Measurements from ENCODE around the gene RDX.
A peak's percentile ranks its signal among the peaks of the same experiment; 100 is the strongest.
"Not testable (repeated sequence)": the region's sequence is repeated elsewhere in the genome, so short reads cannot be mapped to it uniquely, and the experiment has no call there.

RDX gene

DNA sequence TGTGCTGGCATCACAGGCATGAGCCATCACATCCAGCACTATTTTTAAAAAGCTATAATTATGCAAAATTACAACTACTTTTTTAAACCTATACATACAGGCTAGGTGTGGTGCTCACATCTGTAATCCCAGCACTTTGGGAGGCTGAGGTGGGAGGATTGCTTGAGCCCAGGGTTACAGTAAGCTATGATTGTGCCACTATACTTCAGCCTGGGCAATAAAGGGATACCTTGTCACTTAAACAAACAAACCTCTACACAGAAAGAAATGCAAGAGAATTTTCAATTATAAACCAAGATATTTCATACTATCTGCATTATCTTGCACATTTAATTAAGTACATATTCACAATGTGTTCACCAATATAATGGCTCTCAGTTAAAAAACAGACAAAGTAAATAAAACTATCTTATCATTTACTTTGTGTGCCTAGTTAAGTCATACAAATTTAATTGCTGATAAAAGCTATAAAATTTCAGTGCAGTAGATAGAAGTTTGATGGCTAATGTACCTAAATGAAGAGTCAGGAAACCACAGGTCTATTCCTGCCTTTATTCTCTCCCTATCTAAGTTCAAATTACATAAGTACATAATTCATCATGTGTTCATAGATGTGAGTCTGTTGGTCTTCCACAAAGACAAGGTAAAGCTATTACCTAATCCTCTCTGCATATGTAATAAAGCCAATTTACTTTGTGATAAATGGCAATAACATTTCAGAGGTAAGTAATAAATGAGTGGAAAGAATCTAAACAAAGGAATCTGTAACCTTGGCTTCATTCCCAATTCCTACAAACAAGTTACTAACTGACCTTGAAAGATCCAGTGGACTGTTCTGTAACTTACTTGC is 9.0 kb upstream of the RDX start:
- DNase-seq (ENCODE audit: low read depth) = no peak

DNA sequence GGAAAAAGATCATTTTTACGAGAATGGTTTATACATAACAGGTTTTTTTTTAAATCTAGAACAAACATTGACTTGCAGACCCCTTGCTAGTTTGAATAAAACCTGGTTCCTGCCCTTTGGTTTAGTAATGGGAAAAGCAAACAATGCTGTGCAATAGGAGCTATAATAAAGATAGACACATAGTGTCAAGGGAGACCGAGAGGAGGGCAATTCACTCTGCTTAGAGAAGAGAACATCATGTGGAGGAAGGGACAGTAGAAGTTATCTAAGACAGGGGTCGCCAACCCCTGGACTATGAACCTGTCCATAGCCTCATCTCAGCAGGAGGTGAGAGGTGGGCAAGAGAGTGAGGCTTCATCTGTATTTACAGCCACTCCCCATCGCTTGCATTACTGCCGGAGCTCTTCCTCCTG is 7.0 kb upstream of the RDX start:
- no peak for DNase-seq (ENCODE audit: low read depth)

DNA sequence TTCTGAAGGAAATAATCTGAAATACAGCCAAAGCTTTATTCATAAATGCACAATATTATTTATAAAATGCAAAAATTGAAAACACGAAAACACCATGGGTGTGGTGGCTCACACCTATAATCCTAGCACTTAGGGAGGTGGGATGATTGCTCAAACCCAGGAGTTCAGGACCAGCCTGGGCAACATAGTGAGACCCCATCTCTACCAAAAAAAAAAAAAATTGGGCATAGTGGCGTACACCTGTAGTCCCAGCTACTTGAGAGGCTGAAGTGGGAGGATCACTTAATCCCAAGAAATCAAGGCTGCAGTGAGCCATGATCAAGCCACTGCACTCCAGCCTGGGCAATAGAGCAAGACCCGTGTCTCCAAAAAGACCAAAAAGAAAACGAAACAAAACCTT is 5.2 kb upstream of the RDX start:
- DNase-seq (ENCODE audit: low read depth) = no peak

DNA sequence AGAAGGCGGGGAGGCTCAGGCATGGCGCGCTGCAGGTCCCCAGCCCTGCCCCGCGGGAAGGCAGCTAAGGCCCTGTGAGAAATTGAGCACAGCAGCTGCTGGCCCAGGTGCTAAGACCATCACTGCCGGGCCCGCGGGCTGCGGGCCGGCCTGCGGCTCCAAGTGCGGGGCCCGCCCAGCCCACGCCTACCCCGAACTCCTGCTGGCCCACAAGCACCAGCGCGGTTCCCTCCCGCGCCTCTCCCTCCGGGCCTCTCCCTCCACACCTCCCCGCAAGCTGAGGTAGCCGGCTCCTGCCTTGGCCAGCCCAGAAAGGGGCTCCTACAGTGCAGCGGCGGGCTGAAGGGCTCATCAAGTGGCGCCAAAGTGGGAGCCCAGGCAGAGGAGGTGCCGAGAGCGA is 4.6 kb upstream of the RDX start:
- DNase-seq (ENCODE audit: low read depth) = no peak

DNA sequence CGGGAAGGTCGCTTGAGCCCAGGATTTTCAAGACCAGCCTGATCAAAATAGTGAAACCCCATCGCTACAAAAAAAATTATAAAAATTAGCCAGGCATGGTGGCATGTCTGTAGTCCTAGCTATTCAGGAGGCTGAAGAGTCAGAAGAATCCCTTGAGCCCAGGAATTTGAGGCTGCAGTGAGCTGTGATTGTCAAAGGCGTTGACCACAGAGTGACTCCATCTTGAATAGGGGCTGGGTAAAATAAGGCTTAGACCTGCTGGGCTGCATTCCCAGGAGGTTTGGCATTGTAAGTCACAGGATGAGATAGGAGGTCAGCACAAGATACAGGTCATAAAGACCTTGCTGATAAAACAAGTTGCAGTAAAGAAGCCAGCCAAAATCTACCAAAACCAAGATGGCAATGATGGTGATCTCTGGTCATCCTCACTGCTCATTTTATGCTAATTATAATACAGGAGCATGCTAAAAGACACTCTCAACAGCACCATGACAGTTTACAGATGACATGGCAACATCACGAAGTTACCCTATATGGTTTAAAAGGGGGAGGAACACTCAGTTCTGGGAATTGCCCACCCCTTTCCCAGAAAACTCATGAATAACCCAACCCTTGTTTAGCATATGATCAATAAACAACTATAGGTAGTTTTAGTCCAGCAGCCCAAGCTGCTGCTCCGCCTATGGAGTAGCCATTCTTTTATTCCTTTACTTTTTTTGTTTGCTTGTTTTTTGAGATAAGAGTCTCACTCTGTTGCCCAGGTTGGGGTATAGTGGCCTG is 2.8 kb upstream of the RDX start:
- DNase-seq (ENCODE audit: low read depth) = no peak

DNA sequence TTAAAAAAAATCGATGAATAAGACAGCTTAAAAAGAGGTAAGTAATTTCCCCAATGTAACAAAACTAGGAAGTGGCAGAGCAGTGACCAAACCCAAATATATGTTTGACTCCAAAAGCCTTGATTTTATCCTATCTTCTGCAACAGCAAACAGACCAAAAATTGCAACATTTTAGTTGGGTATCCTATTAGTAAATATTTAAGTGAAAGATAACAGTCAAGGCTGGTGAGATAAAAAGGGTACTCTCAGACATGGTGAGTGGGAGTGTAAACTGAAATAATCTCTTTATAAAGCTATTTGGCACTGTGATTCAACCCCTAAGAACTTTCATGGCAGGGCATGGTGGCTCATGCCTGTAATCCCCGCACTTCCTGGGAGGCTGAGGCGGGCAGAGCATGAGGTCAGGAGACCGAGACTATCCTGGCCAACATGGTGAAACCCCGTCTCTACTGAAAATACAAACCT is 1.9 kb upstream of the RDX start:
- no peak for DNase-seq (ENCODE audit: low read depth)

DNA sequence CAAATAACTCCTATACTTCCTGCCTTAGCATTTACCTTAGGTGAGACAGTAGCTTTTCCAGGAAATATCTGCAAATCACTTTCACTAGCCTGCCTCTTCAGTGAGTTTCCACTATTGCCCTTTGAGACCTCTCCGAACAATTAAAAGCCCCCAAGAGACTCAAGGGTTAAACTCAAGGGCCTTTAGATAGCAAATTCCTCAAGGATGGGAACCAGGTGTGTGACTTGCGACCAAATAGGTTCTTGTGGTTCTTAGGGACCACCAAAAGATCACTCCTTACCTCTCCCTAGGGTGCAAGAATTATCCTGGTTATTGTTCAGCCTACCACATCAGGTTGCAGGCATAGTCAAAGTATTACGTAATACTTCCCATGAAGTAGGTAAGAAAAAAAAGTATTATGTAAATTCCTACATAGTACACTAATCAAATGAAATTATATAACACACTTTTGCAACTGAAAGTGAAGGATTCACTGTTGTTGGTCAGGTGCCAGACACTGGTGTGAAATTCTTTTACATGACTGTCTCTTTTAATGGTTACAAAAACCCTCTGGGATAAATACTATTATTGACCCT is 1.4 kb upstream of the RDX start:
- no peak for DNase-seq (ENCODE audit: low read depth)

DNA sequence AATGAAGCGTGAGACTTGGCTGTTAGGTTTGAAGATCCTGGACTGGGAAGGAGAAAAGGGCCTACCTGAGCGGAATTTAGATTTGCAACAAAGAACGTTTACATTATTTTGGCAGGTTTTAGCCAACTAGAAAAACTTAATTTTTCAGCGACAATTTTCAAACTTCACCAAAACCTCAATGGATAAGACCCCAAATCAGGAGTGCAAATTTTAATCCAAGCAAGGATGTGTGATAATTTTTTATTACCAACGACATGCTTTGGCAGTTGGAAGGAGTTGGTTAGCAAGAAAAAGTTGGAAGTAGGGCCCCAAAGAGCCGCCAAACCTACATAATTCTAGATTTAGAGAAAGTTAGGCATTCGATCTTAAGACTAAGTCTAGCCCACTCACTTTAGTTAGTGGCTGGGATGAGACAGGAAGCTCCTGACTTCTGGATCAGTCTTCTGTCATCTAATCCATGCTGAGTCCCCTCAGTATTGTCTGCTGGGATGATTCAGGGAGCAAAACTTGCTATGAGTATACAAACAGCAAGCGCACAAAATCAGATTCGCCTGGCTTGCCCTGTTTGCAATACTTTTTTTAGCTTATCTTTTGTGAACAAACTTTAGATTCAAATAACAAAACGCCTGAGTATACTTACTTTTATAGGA is 787 bp upstream of the RDX start:
- DNase-seq (ENCODE audit: low read depth) = no peak

DNA sequence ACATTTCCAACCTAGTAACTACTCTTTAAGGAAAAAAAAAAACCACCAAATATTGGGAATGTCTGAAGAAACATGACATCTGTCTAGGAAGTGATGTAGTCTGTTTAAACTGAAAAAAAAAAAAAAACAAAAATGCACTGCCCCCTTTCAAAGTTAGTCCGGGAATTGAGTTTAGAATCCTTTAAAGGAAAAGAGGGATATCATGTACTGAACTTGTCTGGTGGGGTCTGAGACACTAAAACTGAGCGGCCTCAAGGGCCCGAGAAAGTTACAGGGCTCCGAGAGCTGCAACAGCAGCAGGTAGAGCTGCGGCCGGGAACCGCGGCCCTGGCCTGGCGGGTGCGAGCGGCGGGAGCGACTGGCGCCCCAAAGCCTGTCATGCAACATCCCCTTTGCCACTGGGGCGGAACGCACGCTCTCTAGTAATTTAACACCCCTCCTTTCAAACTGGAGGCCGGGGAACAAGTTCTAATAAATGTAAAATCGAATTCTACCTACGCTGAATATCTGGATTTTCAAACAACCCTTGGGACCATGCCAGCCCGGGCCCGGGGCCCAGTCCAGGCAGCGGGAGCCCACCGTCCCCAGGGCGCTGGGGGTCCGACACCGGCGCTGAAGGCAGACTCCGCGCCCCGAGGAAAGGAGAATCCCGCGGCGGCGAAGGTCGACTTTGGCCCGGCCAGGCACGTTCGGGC is 736 bp downstream of the RDX start:
- peak; percentile 28 for DNase-seq (ENCODE audit: low read depth)

DNA sequence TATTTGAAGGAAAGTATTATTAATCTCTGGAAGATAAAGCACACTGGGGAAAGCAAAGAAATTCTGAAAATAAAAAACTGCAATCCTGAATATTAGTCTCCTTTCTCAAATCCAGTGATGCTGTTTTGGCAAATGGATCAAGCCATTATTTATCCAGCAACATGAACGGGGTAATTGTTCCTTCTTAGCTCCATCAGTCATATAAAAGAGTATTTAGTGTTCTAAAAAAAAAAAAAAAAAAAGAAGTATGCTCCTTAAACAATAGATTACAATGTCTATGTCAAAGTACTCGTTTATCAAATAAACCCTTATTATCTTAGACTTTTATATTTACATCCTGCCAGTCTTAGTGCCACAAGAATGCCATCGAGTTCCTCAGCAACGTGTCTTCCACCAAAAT is 1.3 kb downstream of the RDX start:
- no peak for DNase-seq (ENCODE audit: low read depth)

DNA sequence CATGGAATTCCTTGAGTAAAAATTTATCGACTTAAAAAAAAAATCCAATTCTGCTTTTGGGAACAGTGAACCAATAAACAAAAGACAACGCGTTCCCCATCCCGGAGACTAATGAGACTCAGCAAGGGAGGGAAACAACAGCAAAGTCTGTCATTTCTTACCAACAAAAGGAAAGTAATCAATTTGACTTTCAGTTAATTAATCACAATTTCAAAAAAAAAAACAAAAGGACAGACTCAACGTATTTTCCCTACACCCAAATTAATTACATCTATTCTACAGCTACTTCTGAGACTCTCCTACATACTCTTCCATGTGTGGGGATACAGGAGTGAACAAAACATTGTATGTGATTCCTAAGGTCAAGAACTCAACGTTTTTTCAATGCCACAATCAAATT is 1.9 kb downstream of the RDX start:
- no peak for DNase-seq (ENCODE audit: low read depth)

DNA sequence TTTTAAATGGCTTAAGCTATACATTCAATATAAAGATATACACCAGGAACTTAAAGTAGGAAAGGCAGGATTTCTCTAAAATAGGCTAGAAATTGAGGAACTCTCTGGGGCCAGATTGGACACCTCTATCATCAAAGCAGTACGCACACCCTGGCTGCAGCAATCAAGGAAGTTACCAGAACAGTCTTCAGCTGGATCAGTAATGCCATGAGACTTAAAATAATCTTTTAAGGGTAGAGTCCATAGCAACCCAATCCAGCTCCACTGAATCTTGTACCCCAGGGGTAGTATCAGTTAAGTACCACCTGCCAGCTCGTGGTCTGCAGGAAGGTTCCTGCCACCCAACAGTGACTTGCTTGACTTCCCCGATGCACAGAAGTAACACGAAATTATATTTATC is 3.0 kb downstream of the RDX start:
- no peak for DNase-seq (ENCODE audit: low read depth)

DNA sequence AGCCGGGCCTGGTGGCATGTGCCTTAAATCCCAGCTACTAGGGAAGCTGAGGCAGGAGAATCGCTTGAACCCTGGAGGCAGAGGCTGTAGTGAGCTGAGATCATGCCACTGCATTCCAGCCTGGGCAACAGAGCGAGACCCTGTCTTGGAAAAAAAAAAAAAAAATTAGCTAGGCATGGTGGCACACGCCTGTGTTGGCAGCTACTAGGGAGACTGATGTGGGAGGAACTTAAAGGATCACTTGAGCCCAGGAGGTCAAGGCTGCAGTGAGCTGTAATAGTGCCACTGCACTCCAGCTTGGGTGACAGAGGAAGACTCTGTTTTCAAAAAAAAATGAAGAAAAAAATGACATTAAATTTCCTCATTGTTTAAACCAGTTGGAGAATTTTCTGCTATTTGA is 4.3 kb downstream of the RDX start:
- not testable (repeated sequence) for DNase-seq (ENCODE audit: low read depth)

DNA sequence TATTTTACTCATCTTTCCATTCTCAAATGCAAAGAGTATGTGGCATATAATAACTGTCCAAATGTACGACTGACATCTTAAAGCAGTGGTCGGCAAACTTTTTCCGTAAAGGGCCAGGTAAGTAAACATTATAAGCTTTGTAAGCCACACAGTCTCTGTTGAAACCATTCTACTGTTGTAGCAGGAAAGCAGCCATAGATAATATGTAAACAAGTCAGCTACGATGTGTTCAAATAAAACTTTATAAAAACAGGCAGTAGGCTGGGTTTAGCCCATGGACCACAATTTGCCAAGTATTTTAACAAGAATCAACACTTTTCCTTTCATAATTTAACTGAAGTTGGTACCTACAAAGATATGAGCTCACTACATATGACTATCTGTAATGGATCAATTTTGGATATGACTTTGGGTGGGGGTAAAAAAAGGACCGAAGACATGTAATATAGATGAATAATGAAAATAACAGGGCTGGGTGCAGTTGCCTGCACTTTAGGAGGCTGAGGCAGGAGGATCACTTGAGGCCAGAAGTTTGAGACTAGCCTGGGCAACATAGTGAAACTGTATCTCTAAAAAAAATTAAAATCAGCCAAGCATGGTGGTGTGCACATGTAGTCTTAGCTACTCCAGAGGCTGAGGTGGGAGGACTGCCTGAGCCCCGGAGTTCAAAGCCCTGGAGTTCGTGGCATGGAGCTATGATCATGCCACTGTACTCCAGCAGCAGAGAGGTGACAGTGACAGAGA is 5.7 kb downstream of the RDX start:
- no peak for DNase-seq (ENCODE audit: low read depth)

DNA sequence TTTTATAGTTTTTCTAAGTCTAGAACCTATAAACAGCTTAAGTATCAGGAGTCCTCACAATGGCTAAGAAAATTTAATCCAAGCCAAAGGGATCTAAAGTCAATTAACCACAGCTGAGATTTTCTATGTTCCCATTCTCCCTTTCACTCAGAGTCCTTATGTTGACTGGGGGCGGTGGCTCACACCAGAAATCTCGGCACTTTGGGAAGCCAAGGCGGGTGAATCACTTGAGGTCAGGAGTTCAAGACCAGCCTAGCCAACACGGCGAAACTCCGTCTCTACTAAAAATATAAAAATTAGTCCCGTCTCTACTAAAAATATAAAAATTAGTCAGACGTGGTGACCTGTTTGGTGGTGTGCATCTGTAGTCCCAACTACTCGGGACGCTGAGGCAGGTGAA is 6.9 kb downstream of the RDX start:
- DNase-seq (ENCODE audit: low read depth) = no peak

DNA sequence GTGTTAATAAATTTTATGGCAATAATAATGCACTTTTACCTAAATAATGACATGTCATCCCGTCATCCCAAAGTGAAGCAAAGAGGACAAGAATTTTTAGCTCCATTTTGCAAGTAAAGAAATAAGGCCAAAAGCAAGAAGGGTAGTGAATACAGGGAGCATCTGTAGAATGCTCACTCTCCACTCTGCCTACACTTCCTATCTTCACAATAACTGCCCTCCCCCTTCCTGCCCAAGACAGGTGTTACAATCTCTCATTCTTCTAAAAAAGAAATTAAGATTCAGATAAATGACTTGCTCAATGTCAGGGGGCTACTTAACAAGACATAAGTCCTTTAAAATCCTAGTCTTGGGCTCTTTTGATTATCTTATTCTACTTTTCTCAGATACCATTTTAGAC is 8.9 kb downstream of the RDX start:
- DNase-seq (ENCODE audit: low read depth) = no peak

DNA sequence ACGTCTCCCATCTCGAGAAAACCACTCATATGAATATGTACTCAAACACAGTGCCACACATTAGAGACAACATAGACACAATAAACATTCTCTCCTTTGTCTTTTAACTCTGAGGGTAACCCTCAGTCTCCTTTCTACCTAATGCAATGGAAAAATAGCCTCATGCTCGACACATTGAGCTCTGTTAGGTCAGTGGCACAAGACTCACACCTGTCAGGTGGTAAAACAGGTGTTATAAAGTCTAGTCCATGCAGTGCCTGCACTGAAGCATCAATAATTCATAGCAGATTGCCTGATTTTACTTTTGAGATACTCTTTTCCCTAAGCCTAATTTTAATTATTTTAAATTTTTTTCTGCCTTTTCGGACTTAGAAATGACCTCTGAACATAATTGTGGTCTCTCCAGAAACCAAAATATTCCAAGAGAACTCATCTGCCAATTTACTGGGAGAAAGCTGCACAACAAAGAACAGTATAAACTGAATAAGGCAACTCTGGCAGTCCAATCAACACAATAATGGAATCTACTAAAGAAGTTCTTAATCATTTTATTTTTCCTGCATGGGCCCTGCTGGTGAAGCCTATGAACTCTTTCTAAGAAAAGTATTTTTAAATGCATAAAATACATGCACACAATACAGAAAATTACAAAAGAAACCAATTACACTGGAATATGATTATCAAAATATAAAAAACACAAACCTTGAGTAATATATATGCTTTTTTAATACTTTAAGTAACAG is 9.9 kb downstream of the RDX start:
- DNase-seq (ENCODE audit: low read depth) = no peak

DNA sequence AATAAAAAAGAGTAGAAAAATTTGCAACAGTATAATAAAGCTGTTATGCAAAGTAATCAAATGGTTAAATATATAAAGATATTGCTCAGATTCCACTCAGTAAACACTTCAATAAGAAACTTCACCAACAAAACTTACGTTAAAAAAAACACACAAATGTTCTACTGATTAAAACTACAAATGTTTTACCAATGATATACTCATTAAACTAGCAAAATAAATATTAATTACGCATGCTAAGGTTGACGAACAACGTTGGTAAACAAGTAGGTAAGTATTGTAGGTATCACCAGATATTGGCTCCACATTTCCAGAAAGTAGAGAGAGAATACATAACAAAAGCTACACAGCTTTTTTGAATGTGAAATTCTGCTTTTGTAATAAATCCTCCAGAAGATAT is 12.6 kb downstream of the RDX start:
- no peak for DNase-seq (ENCODE audit: low read depth)

DNA sequence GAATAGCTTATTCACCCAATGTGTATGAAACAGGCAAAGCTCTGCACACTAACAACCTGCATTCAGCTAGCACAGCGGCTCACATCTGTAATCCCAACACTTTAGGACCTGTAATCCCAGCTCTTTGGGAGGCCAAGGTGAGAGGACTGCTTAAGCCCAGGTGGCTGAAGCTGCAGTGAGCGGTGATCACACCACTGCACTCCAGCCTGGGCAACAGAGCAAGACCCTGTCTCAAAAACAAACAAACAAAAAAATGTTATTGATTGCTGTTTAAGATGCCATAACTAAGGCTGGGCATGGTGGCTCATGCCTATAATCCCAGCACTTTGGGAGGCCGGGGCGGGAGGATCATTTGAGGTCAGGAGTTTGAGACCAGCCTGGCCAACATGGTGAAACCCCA is 15.8 kb downstream of the RDX start:
- not testable (repeated sequence) for DNase-seq (ENCODE audit: low read depth)

DNA sequence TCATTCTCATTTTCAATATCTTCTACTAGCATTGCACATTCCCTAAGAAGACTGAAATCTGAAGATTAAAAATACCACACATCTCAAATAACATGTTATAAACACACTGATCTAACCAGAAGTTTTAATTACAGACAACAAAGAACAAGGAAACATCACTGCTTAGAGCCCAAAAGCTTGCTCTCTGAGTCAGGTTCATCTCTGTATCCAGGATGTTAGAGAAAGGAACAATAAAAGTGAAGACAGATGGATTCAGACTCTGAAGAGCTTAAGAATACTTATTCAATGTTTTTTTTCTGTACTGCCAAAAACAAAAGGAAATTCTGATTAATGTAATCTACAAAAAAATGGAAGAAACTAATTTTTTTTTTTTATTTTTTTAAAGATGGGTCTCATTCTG is 16.5 kb downstream of the RDX start:
- no peak for DNase-seq (ENCODE audit: low read depth)

DNA sequence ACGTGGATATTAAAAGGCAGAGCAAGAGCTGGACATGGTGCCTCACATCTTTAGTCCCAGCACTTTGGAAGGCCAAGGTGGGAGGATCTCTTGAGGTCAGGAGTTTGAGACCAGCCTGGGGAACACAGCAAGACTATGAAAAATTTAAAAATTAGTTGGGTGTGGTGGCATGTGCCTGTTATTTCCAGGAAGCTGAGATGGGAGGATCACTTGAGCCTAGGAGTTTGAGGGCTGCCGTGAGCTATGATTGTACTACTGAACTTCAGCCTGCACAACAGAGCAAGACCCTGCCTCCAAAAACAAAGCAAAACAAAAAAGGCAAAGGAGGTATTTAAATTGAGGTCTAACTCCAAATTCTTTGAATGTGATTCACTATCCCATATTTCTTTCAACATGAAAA is 23.5 kb downstream of the RDX start:
- DNase-seq (ENCODE audit: low read depth) = no peak
